IMR-90 (cell line): Measurements from ENCODE around the gene TTC29. TPM values are rescaled to one million over a fixed set of nuclear protein-coding genes. Genes with fewer than 3 reads are reported as not detected.

Experiments
- ATAC-seq: fragments of 200-7000 bp; cut with Tn5 transposase; 2 replicates; pipeline ENCODE4 v1.9.1; 2020; ENCODE audit warnings: low read depth, mild to moderate bottlenecking, moderate library complexity
- BruUV-seq: library from RNA; stranded (reverse); fragments of 400-500 nt; replicated peaks from 2 replicates; lab custom pipeline; 2021; lab: Mats Ljungman, UMichigan
- CTCF ChIA-PET: fragments of 300-600 bp; formaldehyde crosslinking; extraction: SDS; loops from one replicate; lab custom pipeline; 2021; ENCODE audit warnings: antibody characterized with exemption; lab: Yijun Ruan, JAX
- POLR2A ChIA-PET: fragments of 300-600 bp; sonication (Branson Sonifier 250); formaldehyde crosslinking; loops from one replicate; lab custom pipeline; 2022; ENCODE audit warnings: antibody characterized with exemption; ENCODE audit not compliant: unreplicated experiment; lab: Charles Lee
- DNase-seq: peaks from one replicate; pipeline ENCODE4 v3.0.0; 2013
- H2AFZ ChIP-seq: replicated peaks from 2 replicates; pipeline ENCODE3; 2013; ENCODE audit warnings: low read length, mild to moderate bottlenecking; ENCODE audit not compliant: poor library complexity
- H2AK5ac ChIP-seq: 2 replicates; pipeline ENCODE4 v1.6.1; 2013; ENCODE audit warnings: low read depth, low read length, inconsistent platforms
- H2AK9ac ChIP-seq: replicated peaks from 2 replicates; pipeline ENCODE3; 2013; ENCODE audit warnings: mild to moderate bottlenecking, low read depth, low read length, moderate library complexity; ENCODE audit not compliant: poor library complexity
- H2BK120ac ChIP-seq: 2 replicates; pipeline ENCODE4 v1.6.1; 2013; ENCODE audit warnings: low read depth, low read length, inconsistent platforms
- H2BK15ac ChIP-seq: 3 replicates; pipeline ENCODE4 v1.6.1; 2013; ENCODE audit warnings: low read depth, low read length, inconsistent platforms
- H2BK20ac ChIP-seq: 2 replicates; pipeline ENCODE4 v1.6.1; 2013; ENCODE audit warnings: low read depth, mild to moderate bottlenecking, inconsistent platforms, low read length, moderate library complexity
- H2BK5ac ChIP-seq: 2 replicates; pipeline ENCODE4 v1.6.1; 2013; ENCODE audit warnings: mild to moderate bottlenecking, low read depth, low read length, inconsistent platforms; ENCODE audit not compliant: poor library complexity, severe bottlenecking
- H3K14ac ChIP-seq: replicated peaks from 2 replicates; pipeline ENCODE4 v1.6.1; 2013; ENCODE audit warnings: low read depth, low read length, inconsistent platforms
- H3K18ac ChIP-seq: 2 replicates; pipeline ENCODE4 v1.6.1; 2013; ENCODE audit warnings: low read depth, low read length, control low read depth
- H3K23ac ChIP-seq: 2 replicates; pipeline ENCODE4 v1.6.1; 2013; ENCODE audit warnings: low read depth, low read length, inconsistent platforms
- H3K27ac ChIP-seq: 2 replicates; pipeline ENCODE4 v1.5.1; 2013; ENCODE audit warnings: mild to moderate bottlenecking, control low read depth, low read length; ENCODE audit not compliant: insufficient read depth
- H3K27me3 ChIP-seq: 2 replicates; pipeline ENCODE4 v1.6.1; 2013; ENCODE audit warnings: low read length; ENCODE audit not compliant: control insufficient read depth, insufficient read depth
- H3K36me3 ChIP-seq: 2 replicates; pipeline ENCODE4 v1.6.1; 2013; ENCODE audit warnings: low read length, mixed read lengths; ENCODE audit not compliant: control insufficient read depth, insufficient read depth
- H3K4ac ChIP-seq: 2 replicates; pipeline ENCODE4 v1.6.1; 2013; ENCODE audit warnings: low read depth, low read length, inconsistent platforms
- H3K4me1 ChIP-seq: 2 replicates; pipeline ENCODE4 v1.6.1; 2013; ENCODE audit warnings: low read length, mixed read lengths; ENCODE audit not compliant: control insufficient read depth, insufficient read depth
- H3K4me2 ChIP-seq: 2 replicates; pipeline ENCODE4 v1.6.1; 2013; ENCODE audit warnings: low read depth, mild to moderate bottlenecking, control low read depth, low read length, moderate library complexity
- H3K4me3 ChIP-seq: 2 replicates; pipeline ENCODE4 v1.5.1; 2013; ENCODE audit warnings: low read depth, mild to moderate bottlenecking, control low read depth, low read length, moderate library complexity; ENCODE audit not compliant: insufficient read depth
- H3K56ac ChIP-seq: 2 replicates; pipeline ENCODE4 v1.6.1; 2013; ENCODE audit warnings: low read length, inconsistent platforms; ENCODE audit not compliant: insufficient read depth; ENCODE audit errors: extremely low read depth
- H3K79me1 ChIP-seq, 2 experiments: 2 replicates each; pipeline ENCODE4 v1.6.1; 2013; ENCODE audit warnings: low read length in 2 of 2, inconsistent platforms in 1 of 2, low read depth in 1 of 2
- H3K9ac ChIP-seq: 2 replicates; pipeline ENCODE4 v1.6.1; 2013; ENCODE audit warnings: low read depth, low read length, control low read depth
- H3K9me1 ChIP-seq: 2 replicates; pipeline ENCODE4 v1.6.1; 2013; ENCODE audit warnings: low read length, inconsistent platforms; ENCODE audit not compliant: insufficient read depth
- H3K9me3 ChIP-seq: 2 replicates; pipeline ENCODE4 v1.6.1; 2013; ENCODE audit warnings: low read length; ENCODE audit not compliant: control insufficient read depth, insufficient read depth
- H4K20me1 ChIP-seq: 2 replicates; pipeline ENCODE4 v1.6.1; 2013; ENCODE audit warnings: low read length, inconsistent platforms; ENCODE audit not compliant: insufficient read depth
- H4K5ac ChIP-seq: 2 replicates; pipeline ENCODE4 v1.6.1; 2013; ENCODE audit warnings: mild to moderate bottlenecking, low read depth, low read length, control low read depth
- H4K8ac ChIP-seq, 2 experiments: 2 replicates each; pipeline ENCODE4 v1.6.1; 2013; ENCODE audit warnings: low read depth in 2 of 2, low read length in 2 of 2, control low read depth in 1 of 2, inconsistent platforms in 1 of 2
- H4K91ac ChIP-seq: 2 replicates; pipeline ENCODE4 v1.6.1; 2013; ENCODE audit warnings: low read depth, low read length, inconsistent platforms; ENCODE audit not compliant: insufficient read depth
- BHLHE40 ChIP-seq: fragments of 150-350 bp; IDR thresholded peaks from 2 replicates; pipeline ENCODE4 v1.6.1; 2016; ENCODE audit warnings: mild to moderate bottlenecking, low read depth, low read length
- CEBPB ChIP-seq: IDR thresholded peaks from 2 replicates; pipeline ENCODE4 v1.6.1; 2012; ENCODE audit warnings: low read depth, low read length, improper control_type of control experiment
- CHD1 ChIP-seq: IDR thresholded peaks from 2 replicates; pipeline ENCODE4 v1.6.1; 2012; ENCODE audit warnings: low read depth, low read length, improper control_type of control experiment
- CTCF ChIP-seq: conservative IDR thresholded peaks from 2 replicates; pipeline ENCODE4 v1.5.1; 2012; ENCODE audit warnings: mild to moderate bottlenecking, low read depth, low read length, improper control_type of control experiment
- FOS ChIP-seq: fragments of 150-350 bp; IDR thresholded peaks from 2 replicates; pipeline ENCODE4 v1.6.1; 2016; ENCODE audit warnings: low read depth, low read length
- MAFK ChIP-seq: IDR thresholded peaks from 2 replicates; pipeline ENCODE4 v1.6.1; 2012; ENCODE audit warnings: low read depth, low read length, improper control_type of control experiment
- MAZ ChIP-seq: IDR thresholded peaks from 2 replicates; pipeline ENCODE4 v1.6.1; 2012; ENCODE audit warnings: low read depth, mild to moderate bottlenecking, low read length, improper control_type of control experiment, moderate library complexity, borderline replicate concordance
- MXI1 ChIP-seq: IDR thresholded peaks from 2 replicates; pipeline ENCODE4 v1.6.1; 2012; ENCODE audit warnings: low read depth, mild to moderate bottlenecking, low read length, moderate library complexity, borderline replicate concordance
- NFE2L2 ChIP-seq: fragments of 150-350 bp; IDR thresholded peaks from 2 replicates; pipeline ENCODE4 v1.6.1; 2016; ENCODE audit warnings: low read depth, mild to moderate bottlenecking, low read length
- POLR2A ChIP-seq: IDR thresholded peaks from 2 replicates; pipeline ENCODE4 v1.6.1; 2012; ENCODE audit warnings: mild to moderate bottlenecking, low read depth, low read length
- RAD21 ChIP-seq: IDR thresholded peaks from 2 replicates; pipeline ENCODE4 v1.6.1; 2012; ENCODE audit warnings: low read length, improper control_type of control experiment
- RCOR1 ChIP-seq: IDR thresholded peaks from 2 replicates; pipeline ENCODE4 v1.6.1; 2012; ENCODE audit warnings: mild to moderate bottlenecking, low read length, improper control_type of control experiment; ENCODE audit not compliant: insufficient replicate concordance
- RFX5 ChIP-seq: IDR thresholded peaks from 2 replicates; pipeline ENCODE4 v1.8.0; 2012; ENCODE audit warnings: low read depth, mild to moderate bottlenecking, low read length, moderate library complexity
- SMC3 ChIP-seq: fragments of 150-350 bp; IDR thresholded peaks from 2 replicates; pipeline ENCODE4 v1.6.1; 2016; ENCODE audit warnings: low read depth, mild to moderate bottlenecking, antibody characterized with exemption, low read length, moderate library complexity
- USF2 ChIP-seq: fragments of 150-350 bp; IDR thresholded peaks from 2 replicates; pipeline ENCODE4 v1.6.1; 2017; ENCODE audit warnings: mild to moderate bottlenecking, antibody characterized with exemption, low read length, low read depth
- WGBS, 2 experiments: methylation state at CpG; one replicate each; pipeline versions ENCODE4 v1.1.5 to v1.1.7; 2013; ENCODE audit warnings: missing lambda C conversion rate in 2 of 2; ENCODE audit not compliant: insufficient read length in 1 of 2; ENCODE audit errors: extremely low coverage in 2 of 2; 5-methylcytosine and 5-hydroxymethylcytosine counted together
- dilution Hi-C: fragments of 300-500 bp; cut with HindIII; formaldehyde crosslinking; loops from one replicate; pipeline ENCODE4 v1.14.3; 2018; ENCODE audit warnings: low sequenced_read_pairs; ENCODE audit not compliant: unreplicated experiment
- in situ Hi-C: fragments of 300-500 bp; cut with MboI; formaldehyde crosslinking; loops from 3 replicates; pipeline ENCODE4 v1.14.3; 2019; ENCODE audit warnings: low sequenced_read_pairs, inconsistent platforms, mixed read lengths
- intact Hi-C: fragments of 100-400 bp; cut with micrococcal nuclease; formaldehyde crosslinking; loops from 2 replicates; pipeline ENCODE4 v1.10.0; 2022
- polyA plus RNA-seq, 3 experiments: library from polyadenylated mRNA; depleted of rRNA; stranded (reverse); fragments of >200 nt; gene quantifications; 2 replicates each; pipeline ENCODE4 v1.2.3, GENCODE V29; 2012; ENCODE audit warnings: low replicate concordance in 1 of 3
- total RNA-seq: library from RNA; depleted of rRNA; stranded (reverse); fragments of >200 nt; gene quantifications from 2 replicates; pipeline ENCODE4 v1.2.3, GENCODE V29; 2012
- TF ChIP-seq, protein P1 (sequence below): fragments of 150-350 bp; IDR thresholded peaks from 2 replicates; pipeline ENCODE4 v1.6.1; 2016; ENCODE audit warnings: low read depth, mild to moderate bottlenecking, low read length, moderate library complexity, borderline replicate concordance

The TTC29 gene
- total and polyA plus RNA-seq, 2 of the 4 experiments (the other 2 are of a cell fraction), result not detected

GRCh38 chr4:146795711-146796110 is 150.0 kb downstream of the TTC29 start:
- Histone ChIP-seq H3K27ac (no peak overlapping the region), H2BK15ac (no peak overlapping the region), H3K27me3 (no peaks in the 10 kb centered on the region), H3K23ac (no peak overlapping the region), H3K9ac (no peak overlapping the region), H3K4ac (no peak overlapping the region), H2BK5ac (no peak overlapping the region), H3K4me3 (no peak overlapping the region), H3K36me3 (no peaks in the 10 kb centered on the region), H3K4me2 (no peak overlapping the region), H3K4me1 (no peaks in the 10 kb centered on the region), H3K9me1 (no peaks in the 10 kb centered on the region), H2AK9ac (no peak overlapping the region), H3K79me1 (no peaks in the 10 kb centered on the region), H4K5ac (no peak overlapping the region), H3K9me3 (no peaks in the 10 kb centered on the region), H3K56ac (no peak overlapping the region), H2BK20ac (no peak overlapping the region), H2AK5ac (no peak overlapping the region), H3K18ac (no peak overlapping the region), H4K20me1 (no peaks in the 10 kb centered on the region), H2AFZ (no peak overlapping the region), H2BK120ac (no peak overlapping the region), H3K14ac (no peak overlapping the region), H4K8ac (no peak overlapping the region), H4K91ac (no peak overlapping the region)
- BruUV-seq, result no TSS peak
- no CpG with 5 or more reads among the region's 2 CpGs for WGBS, 2 experiments
- POLR2A ChIA-PET, result no interaction called here
- CTCF ChIA-PET, result no interaction called here
- intact Hi-C loops (no loop called here), in situ Hi-C loops (no loop called here), dilution Hi-C loops (no loop called here)
- DNase-seq, result no peak
- no peak for TF ChIP-seq MAZ
- TF ChIP-seq RAD21, result no peak
- no peak for TF ChIP-seq NFE2L2
- TF ChIP-seq RFX5, result no peak
- no peak for TF ChIP-seq RCOR1
- no peak for TF ChIP-seq FOS
- no peak for TF ChIP-seq MXI1
- no peak for TF ChIP-seq SMC3
- TF ChIP-seq, protein P1, sequence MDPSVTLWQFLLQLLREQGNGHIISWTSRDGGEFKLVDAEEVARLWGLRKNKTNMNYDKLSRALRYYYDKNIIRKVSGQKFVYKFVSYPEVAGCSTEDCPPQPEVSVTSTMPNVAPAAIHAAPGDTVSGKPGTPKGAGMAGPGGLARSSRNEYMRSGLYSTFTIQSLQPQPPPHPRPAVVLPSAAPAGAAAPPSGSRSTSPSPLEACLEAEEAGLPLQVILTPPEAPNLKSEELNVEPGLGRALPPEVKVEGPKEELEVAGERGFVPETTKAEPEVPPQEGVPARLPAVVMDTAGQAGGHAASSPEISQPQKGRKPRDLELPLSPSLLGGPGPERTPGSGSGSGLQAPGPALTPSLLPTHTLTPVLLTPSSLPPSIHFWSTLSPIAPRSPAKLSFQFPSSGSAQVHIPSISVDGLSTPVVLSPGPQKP, result no peak
- TF ChIP-seq MAFK, result no peak
- no peak for TF ChIP-seq BHLHE40
- TF ChIP-seq CTCF, result no peak
- TF ChIP-seq CEBPB, result no peak
- no peak for TF ChIP-seq POLR2A
- TF ChIP-seq USF2, result no peak
- TF ChIP-seq CHD1, result no peak
- no peak for ATAC-seq
